ENCODE measurements around the gene SLC33A1. TPM values are rescaled to one million over a fixed set of nuclear protein-coding genes. Genes with fewer than 3 reads are reported as not detected.

SLC33A1 gene
- total and polyA plus RNA-seq, 2 of the 8 experiments (the other 6 are each of a cell fraction or from before 2014, with no cell fraction given), result 15.6 to 24.2 TPM

- TF ChIP-seq SP4 (IDR thresholded peaks at IDR 0.05; ENCODE audit: low read length) (peak; percentile 61; the same call in 1 of the 2 replicates), PHF8 (conservative IDR thresholded peaks at IDR 0.05; ENCODE audit: low read depth, low read length) (peak; percentile 82), SAP30 (IDR thresholded peaks at IDR 0.05; ENCODE audit: insufficient read depth, insufficient replicate concordance, low read length) (no peak), BRCA1 (IDR thresholded peaks at IDR 0.05; ENCODE audit: low read depth, low read length) (no peak), KDM4A (IDR thresholded peaks at IDR 0.05; ENCODE audit: low read depth, low read length, severe bottlenecking) (peak; percentile 27), POLR2A (IDR thresholded peaks at IDR 0.05; ENCODE audit: control extremely low read depth in 1 of 2, low read depth in 2 of 2, low read length in 2 of 2) (peak; percentile 84 to 85), HDAC2 (IDR thresholded peaks at IDR 0.05; ENCODE audit: borderline replicate concordance in 1 of 2, low read depth in 2 of 2, low read length in 2 of 2) (no peak), CEBPB (IDR thresholded peaks at IDR 0.05; ENCODE audit: low read depth, low read length) (0 out of 2 replicates have a peak, but pooled peaks have one; percentile 27), CTBP2 (IDR thresholded peaks at IDR 0.05; ENCODE audit: borderline replicate concordance, insufficient read depth, insufficient read length, low read length) (no peak), RAD21 (IDR thresholded peaks at IDR 0.05 in 1 of 2, conservative IDR thresholded peaks at IDR 0.05 in 1 of 2; ENCODE audit: low read depth in 2 of 2, low read length in 2 of 2) (peak; percentile 75 to 83)
- TF ChIP-seq, protein P1, sequence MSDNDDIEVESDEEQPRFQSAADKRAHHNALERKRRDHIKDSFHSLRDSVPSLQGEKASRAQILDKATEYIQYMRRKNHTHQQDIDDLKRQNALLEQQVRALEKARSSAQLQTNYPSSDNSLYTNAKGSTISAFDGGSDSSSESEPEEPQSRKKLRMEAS (IDR thresholded peaks at IDR 0.05), result peak; percentile 77
- TF ChIP-seq, protein P2, sequence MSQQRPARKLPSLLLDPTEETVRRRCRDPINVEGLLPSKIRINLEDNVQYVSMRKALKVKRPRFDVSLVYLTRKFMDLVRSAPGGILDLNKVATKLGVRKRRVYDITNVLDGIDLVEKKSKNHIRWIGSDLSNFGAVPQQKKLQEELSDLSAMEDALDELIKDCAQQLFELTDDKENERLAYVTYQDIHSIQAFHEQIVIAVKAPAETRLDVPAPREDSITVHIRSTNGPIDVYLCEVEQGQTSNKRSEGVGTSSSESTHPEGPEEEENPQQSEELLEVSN (IDR thresholded peaks at IDR 0.05), result 0 out of 2 replicates have a peak, but pooled peaks have one; percentile 29
These were observed 16.1 kb upstream of the SLC33A1 start, which contains the start of gene GMPS (continued) for GRCh38 chr3:155870133-155870944.
